ENCODE data around the gene OTUD7B. TPM values are rescaled to one million over a fixed set of nuclear protein-coding genes. Genes with fewer than 3 reads are reported as not detected.

Gene OTUD7B
- total and polyA plus RNA-seq, 2 of the 8 experiments (the other 6 are each of a cell fraction or from before 2014, with no cell fraction given): 4.2 to 21.5 TPM

GRCh38 chr1:149967646-149968045 lies 42.9 kb downstream of the OTUD7B start:
- Histone ChIP-seq H3K4ac (replicated peaks; ENCODE audit: insufficient read length, low read depth, low read length) (no peak overlapping the region), H3K23ac (ENCODE audit: insufficient read length) (no peak overlapping the region), H3K79me2 (ENCODE audit: control insufficient read depth in 1 of 2, insufficient read depth in 2 of 2, low read length in 2 of 2) (no peaks in the 10 kb centered on the region), H3K27ac (ENCODE audit: low read depth, low read length) (no peak overlapping the region), H2AK5ac (ENCODE audit: low read depth, low read length) (no peak overlapping the region), H4K91ac (replicated peaks; ENCODE audit: insufficient read length, low read length) (no peak overlapping the region), H3K27me3 (replicated peaks in 1 of 4; ENCODE audit: control insufficient read depth in 3 of 4, extremely low read depth in 1 of 4, insufficient read depth in 3 of 4, low read length in 3 of 4) (no peaks in the 10 kb centered on the region), H3K9me3 (ENCODE audit: insufficient read depth in 2 of 2, low read depth in 1 of 2, low read length in 1 of 2) (no peaks in the 10 kb centered on the region), H2BK15ac (ENCODE audit: low read length) (no peak overlapping the region), H2AFZ (ENCODE audit: low read length) (no peak overlapping the region), H3K56ac (replicated peaks; ENCODE audit: insufficient read length, low read depth, low read length) (no peak overlapping the region), H3K36me3 (ENCODE audit: control insufficient read depth in 2 of 4, insufficient read depth in 4 of 4, low read length in 3 of 4) (peaks cover 7 to 41% (median 28%) of the 10 kb centered on the region in 4 experiments), H3K79me1 (ENCODE audit: low read depth, low read length) (no peaks in the 10 kb centered on the region), H4K5ac (ENCODE audit: insufficient read length, low read depth, low read length) (no peak overlapping the region), H3K9ac (replicated peaks in 1 of 4; ENCODE audit: extremely low read depth in 1 of 4, low read depth in 3 of 4, low read length in 3 of 4) (no peak overlapping the region), H3K4me3 (ENCODE audit: extremely low read depth in 1 of 4, insufficient read depth in 2 of 4, low read depth in 3 of 4, low read length in 4 of 4) (no peak overlapping the region), H3K23me2 (ENCODE audit: low read depth, low read length) (no peaks in the 10 kb centered on the region), H2BK20ac (ENCODE audit: low read length) (no peak overlapping the region), H3K18ac (ENCODE audit: extremely low read depth, low read length) (no peak overlapping the region), H3K14ac (ENCODE audit: insufficient read length) (no peak overlapping the region), H3K4me1 (replicated peaks in 1 of 4; ENCODE audit: control insufficient read depth in 3 of 4, insufficient read depth in 4 of 4, low read length in 3 of 4) (no peaks in the 10 kb centered on the region), H2BK120ac (replicated peaks; ENCODE audit: low read depth, low read length) (no peak overlapping the region), H2BK5ac (ENCODE audit: low read depth, low read length) (no peak overlapping the region), H3K4me2 (ENCODE audit: insufficient read depth in 1 of 2, low read depth in 2 of 2, low read length in 2 of 2) (no peak overlapping the region), H4K8ac (ENCODE audit: extremely low read depth, insufficient read depth, low read length) (no peak overlapping the region), H4K20me1 (replicated peaks in 1 of 2; ENCODE audit: control insufficient read depth in 1 of 2, insufficient read depth in 2 of 2, low read length in 2 of 2) (no peaks in the 10 kb centered on the region), H2BK12ac (ENCODE audit: low read depth, low read length) (no peak overlapping the region)
- DNase-seq (ENCODE audit: low read depth in 1 of 2, low spot score in 2 of 2): no peak
- FAIRE-seq: no peak
- ChIA-PET CTCF (ENCODE audit: partially characterized antibody) (no interaction called here), POLR2A (ENCODE audit: partially characterized antibody) (no interaction called here)
- TF ChIP-seq SIRT6 (IDR thresholded peaks at IDR 0.05; ENCODE audit: low read length): no peak
- TF ChIP-seq GABPA (IDR thresholded peaks at IDR 0.05; ENCODE audit: borderline replicate concordance, insufficient read depth, low read length): no peak
- TF ChIP-seq CREB1 (IDR thresholded peaks at IDR 0.05): no peak
- TF ChIP-seq TAF7 (optimal IDR thresholded peaks at IDR 0.05; ENCODE audit: borderline replicate concordance, low read depth, low read length): no peak
- TF ChIP-seq SUZ12 (IDR thresholded peaks at IDR 0.05; ENCODE audit: low read length): no peak
- no peak for TF ChIP-seq SIX5 (IDR thresholded peaks at IDR 0.05; ENCODE audit: low read depth, low read length)
- no peak for TF ChIP-seq CHD2 (IDR thresholded peaks at IDR 0.05; ENCODE audit: low read length)

Measured in H1 (cell line).